K562 (cell line): Measurements from ENCODE around the gene CCDC32. TPM values are rescaled to one million over a fixed set of nuclear protein-coding genes. Genes with fewer than 3 reads are reported as not detected.

Experiments
- ATAC-seq: fragments of 200-7000 bp; cut with Tn5 transposase; 3 replicates; pipeline ENCODE4 v1.9.1; 2020; ENCODE audit warnings: moderate library complexity
- BruUV-seq: library from RNA; stranded (reverse); fragments of 400-500 nt; replicated peaks from 2 replicates; lab custom pipeline; 2021; lab: Mats Ljungman, UMichigan
- CTCF ChIA-PET: fragments of 300-600 bp; formaldehyde crosslinking; extraction: SDS; loops from one replicate; lab custom pipeline; 2021; ENCODE audit warnings: low intra/inter-chr PET ratio; lab: Yijun Ruan, JAX
- POLR2A ChIA-PET: fragments of 300-600, 350-650 bp; sonication (Branson Sonifier 250); formaldehyde crosslinking; extraction: SDS; loops from one replicate; lab custom pipeline; 2021; ENCODE audit warnings: antibody characterized with exemption, inconsistent platforms; lab: Yijun Ruan, JAX
- DNase-seq, 4 experiments: peaks; one replicate each; pipeline versions ENCODE4 v3.0.0 to v3.0.0-alpha.2; 2011 to 2018; ENCODE audit warnings: low spot score in 3 of 4, mixed read lengths in 3 of 4; ENCODE audit errors: extremely low read depth in 1 of 4
- FAIRE-seq: peaks from 2 replicates; lab custom pipeline; 2011; peaks lifted over from hg19 to GRCh38; lab: Jason Lieb, UNC
- H2AFZ ChIP-seq: 2 replicates; pipeline ENCODE4 v1.6.0; 2011; ENCODE audit warnings: low read depth, low read length, control low read depth, inconsistent platforms
- H3K27ac ChIP-seq: fragments of 200-600 bp; 3 replicates; pipeline ENCODE4 v1.8.0; 2011; ENCODE audit warnings: low read depth, mild to moderate bottlenecking, control low read depth, inconsistent platforms, low read length, moderate library complexity, mixed read lengths; ENCODE audit errors: extremely low read depth
- H3K27me3 ChIP-seq, 2 experiments: fragments of 300-600 bp in 1 of 2; 2 replicates in 1 of 2; 3 replicates in 1 of 2; pipeline versions ENCODE4 v1.6.0 to v1.8.0; 2011; ENCODE audit warnings: inconsistent platforms in 2 of 2, low read length in 2 of 2, mild to moderate bottlenecking in 1 of 2, mixed read lengths in 1 of 2, moderate library complexity in 1 of 2; ENCODE audit not compliant: control insufficient read depth in 2 of 2, insufficient read depth in 2 of 2
- H3K36me3 ChIP-seq: fragments of 300-600 bp; 3 replicates; pipeline ENCODE4 v1.8.0; 2011; ENCODE audit warnings: mild to moderate bottlenecking, low read length, inconsistent platforms; ENCODE audit not compliant: control insufficient read depth, insufficient read depth
- H3K4me1 ChIP-seq, 2 experiments: fragments of 200-600 bp in 1 of 2; replicated peaks in 1 of 2; 2 replicates in 1 of 2; 3 replicates in 1 of 2; pipeline versions ENCODE4 v1.5.1 to v1.8.0; 2011; ENCODE audit warnings: inconsistent platforms in 2 of 2, low read length in 2 of 2, mild to moderate bottlenecking in 1 of 2, mixed read lengths in 1 of 2, moderate library complexity in 1 of 2; ENCODE audit not compliant: control insufficient read depth in 2 of 2, insufficient read depth in 2 of 2
- H3K4me2 ChIP-seq: 2 replicates; pipeline ENCODE4 v1.6.1; 2011; ENCODE audit warnings: low read length, control low read depth, inconsistent platforms, mixed read lengths; ENCODE audit not compliant: insufficient read depth
- H3K4me3 ChIP-seq: fragments of 200-600 bp; sonication (generic), shearing (Covaris generic); 2 replicates; pipeline ENCODE4 v1.5.1; 2016; ENCODE audit warnings: control low read depth, inconsistent platforms
- H3K79me2 ChIP-seq: fragments of 200-600 bp; 3 replicates; pipeline ENCODE4 v1.8.0; 2011; ENCODE audit warnings: low read length, inconsistent platforms; ENCODE audit not compliant: control insufficient read depth, insufficient read depth
- H3K9ac ChIP-seq, 2 experiments: 2 replicates each; pipeline versions ENCODE4 v1.6.0 to v1.6.1; 2011; ENCODE audit warnings: low read depth in 2 of 2, low read length in 2 of 2, control low read depth in 1 of 2, inconsistent platforms in 1 of 2, mild to moderate bottlenecking in 1 of 2, mixed read lengths in 1 of 2; ENCODE audit not compliant: insufficient read depth in 1 of 2
- H3K9me1 ChIP-seq: one replicate; pipeline ENCODE4 v1.6.0; 2011; ENCODE audit warnings: inconsistent platforms, mild to moderate bottlenecking, low read length, moderate library complexity; ENCODE audit not compliant: control insufficient read depth, insufficient read depth
- H3K9me3 ChIP-seq: replicated peaks from 2 replicates; pipeline ENCODE4 v1.5.1; 2011; ENCODE audit warnings: low read depth, low read length, inconsistent platforms; ENCODE audit not compliant: control insufficient read depth, insufficient read depth
- H4K20me1 ChIP-seq: replicated peaks from 2 replicates; pipeline ENCODE4 v1.6.1; 2011; ENCODE audit warnings: low read length, inconsistent platforms, mixed read lengths; ENCODE audit not compliant: control insufficient read depth, insufficient read depth
- CTBP1 ChIP-seq: fragments of 450-650 bp; IDR thresholded peaks from 2 replicates; pipeline ENCODE4 v1.6.1; 2016; ENCODE audit warnings: borderline replicate concordance
- EWSR1 ChIP-seq: fragments of 450-650 bp; IDR thresholded peaks from 2 replicates; pipeline ENCODE4 v1.6.1; 2018; ENCODE audit warnings: borderline replicate concordance, mild to moderate bottlenecking, low read depth, moderate library complexity; ENCODE audit not compliant: partially characterized antibody
- FOXK2 ChIP-seq, 2 experiments: fragments of 450-650 bp; IDR thresholded peaks in 1 of 2; conservative IDR thresholded peaks in 1 of 2; 2 replicates each; pipeline ENCODE4 v1.6.1; 2016; ENCODE audit warnings: low read depth in 2 of 2, mild to moderate bottlenecking in 1 of 2
- GATAD2A ChIP-seq: fragments of 450-650 bp; IDR thresholded peaks from 2 replicates; pipeline ENCODE4 v1.6.1; 2017
- HDAC8 ChIP-seq: fragments of 450-650 bp; IDR thresholded peaks from 2 replicates; pipeline ENCODE4 v1.6.1; 2016; ENCODE audit warnings: mild to moderate bottlenecking, missing genetic modification characterization, moderate library complexity, missing compliant biosample characterization
- HNRNPK ChIP-seq: fragments of 200-400 bp; formaldehyde crosslinking; IDR thresholded peaks from one replicate; pipeline ENCODE4 v1.6.1; 2018; ENCODE audit warnings: mild to moderate bottlenecking, low read depth, low read length; ENCODE audit not compliant: poor library complexity, severe bottlenecking
- MCM7 ChIP-seq, 2 experiments: fragments of 450-650 bp; IDR thresholded peaks; 2 replicates each; pipeline ENCODE4 v1.6.1; 2016 to 2018
- MEF2D ChIP-seq: conservative IDR thresholded peaks from 2 replicates; pipeline ENCODE4 v1.6.1; 2016; ENCODE audit warnings: low read depth, missing genetic modification characterization, missing compliant biosample characterization
- PCBP1 ChIP-seq: fragments of 200-400 bp; formaldehyde crosslinking; IDR thresholded peaks from 2 replicates; pipeline ENCODE4 v1.6.1; 2018; ENCODE audit warnings: mild to moderate bottlenecking, low read depth, low read length; ENCODE audit not compliant: poor library complexity, severe bottlenecking
- POLR2A ChIP-seq: fragments of 450-650 bp; conservative IDR thresholded peaks from 2 replicates; pipeline ENCODE4 v1.6.1; 2016
- RBM22 ChIP-seq: fragments of 200-400 bp; formaldehyde crosslinking; IDR thresholded peaks from 2 replicates; pipeline ENCODE4 v1.6.1; 2018; ENCODE audit warnings: low read length, low read depth; ENCODE audit not compliant: poor library complexity, severe bottlenecking
- SMARCE1 ChIP-seq: fragments of 450-650 bp; IDR thresholded peaks from 2 replicates; pipeline ENCODE4 v1.7.1; 2016; ENCODE audit warnings: mild to moderate bottlenecking
- SP2 ChIP-seq: IDR thresholded peaks from 2 replicates; pipeline ENCODE4 v1.6.1; 2011; ENCODE audit warnings: mild to moderate bottlenecking, low read depth, low read length, moderate library complexity; ENCODE audit not compliant: poor library complexity, severe bottlenecking; ENCODE audit errors: extremely low read depth
- ZNF184 ChIP-seq: sonication (generic); formaldehyde crosslinking; IDR thresholded peaks from 2 replicates; pipeline ENCODE4 v1.5.0; 2020; ENCODE audit warnings: missing genetic modification reagents
- WGBS: fragments of 100-300 bp; shearing (Covaris generic); methylation state at CpG from one replicate; pipeline ENCODE4 v1.1.6; 2016; ENCODE audit warnings: low coverage, mixed read lengths; ENCODE audit not compliant: insufficient coverage; ENCODE audit errors: missing lambda C conversion rate; 5-methylcytosine and 5-hydroxymethylcytosine counted together
- in situ Hi-C: fragments of 300-500 bp; cut with MboI; formaldehyde crosslinking; loops from 4 replicates; pipeline ENCODE4 v1.15.0; 2018; ENCODE audit warnings: inconsistent platforms, mixed read lengths
- intact Hi-C: fragments of 100-400 bp; cut with micrococcal nuclease; formaldehyde crosslinking; loops from 2 replicates; pipeline ENCODE4 v1.14.2; 2022
- polyA plus RNA-seq, 8 experiments: library from polyadenylated mRNA; depleted of rRNA in 4 of 8; stranded (reverse) in 5 of 8; unstranded in 3 of 8; fragments of >200 nt; fragmentation: Nextera tagmentation in 2 of 8; fragmentation: Illumina TruSeq in 1 of 8; extraction: Ambion mirVana in 2 of 8; extraction: Trizol in 1 of 8; gene quantifications; 2 replicates each; pipeline versions ENCODE4 v1.2.1 to v1.2.3, GENCODE V29; 2011 to 2014; ENCODE audit warnings: inconsistent platforms in 1 of 8, missing spikeins in 1 of 8
- total RNA-seq, 7 experiments: library from RNA; depleted of rRNA in 6 of 7; stranded (reverse); fragments of >200 nt in 6 of 7; fragmentation: Illumina TruSeq in 2 of 7; extraction: Trizol in 2 of 7; gene quantifications; 2 replicates each; pipeline versions ENCODE4 v1.2.1 to v1.2.3, GENCODE V29; 2011 to 2021; ENCODE audit warnings: low replicate concordance in 1 of 7
- TF ChIP-seq, protein P1 (sequence below): fragments of 250-450 bp; sonication (Bioruptor Pico); IDR thresholded peaks from 2 replicates; pipeline ENCODE4 v1.4.0; 2020; ENCODE audit warnings: mild to moderate bottlenecking, moderate library complexity

Gene CCDC32
- total and polyA plus RNA-seq, 9 of the 15 experiments (the other 6 are each of a cell fraction or from before 2014, with no cell fraction given), result 22.2 to 94.8 (median 37.1) TPM

DNA sequence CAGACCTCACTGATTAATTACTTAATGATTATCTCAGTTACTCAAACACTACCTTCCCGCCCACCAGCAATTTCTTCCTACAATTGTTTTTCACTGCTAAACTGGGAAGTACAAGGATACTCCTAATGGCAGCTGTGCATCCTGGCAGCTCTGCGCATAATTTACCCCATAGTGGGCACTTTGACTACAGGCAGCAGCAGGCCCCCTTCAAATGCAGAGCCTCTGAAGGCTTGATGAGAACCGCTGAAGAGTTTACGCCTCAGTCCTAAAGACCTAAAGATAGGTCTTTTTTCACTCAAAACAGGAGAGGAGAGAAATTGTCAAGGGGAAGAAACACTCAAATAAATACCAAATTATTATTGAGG is 10.7 kb downstream of the CCDC32 start:
- Histone ChIP-seq H3K4me3 (no peak overlapping the region), H3K4me2 (no peak overlapping the region; the same call in 1 of the 2 replicates), H3K79me2 (peaks cover 13% of the 10 kb centered on the region; the same call in 2 of the 3 replicates), H3K27ac (no peak overlapping the region), H3K9me1 (no peaks in the 10 kb centered on the region), H4K20me1 (no peaks in the 10 kb centered on the region), H3K27me3 (no peaks in the 10 kb centered on the region), H3K36me3 (peaks cover 69% of the 10 kb centered on the region), H3K4me1 (peaks cover 20 to 38% of the 10 kb centered on the region in 2 experiments; a peak in 4 of 5 replicates), H2AFZ (no peak overlapping the region), H3K9me3 (no peaks in the 10 kb centered on the region), H3K9ac (peak overlapping the region in 1 of 2 experiments; percentile 21; a peak in 1 of 4 replicates)
- CTCF ChIA-PET, result no interaction called here
- BruUV-seq, result no TSS peak
- DNase-seq (no peak), FAIRE-seq (no peak), ATAC-seq (no peak)
- intact Hi-C loops, result no loop called here
- in situ Hi-C loops, result no loop called here
- 69% methylated on average over 4 of the region's 4 CpGs for WGBS
- POLR2A ChIA-PET, result interaction anchor here (0.7 to 1.1 kb wide), 2 partner anchors 11 to 107 kb away, joined by 3 to 8 read pairs; partner anchors contain the start of gene CCDC32
- no peak for TF ChIP-seq EWSR1
- no peak for TF ChIP-seq CTBP1
- TF ChIP-seq MEF2D (tag), result no peak
- TF ChIP-seq PCBP1, result no peak
- TF ChIP-seq HDAC8 (tag), result no peak
- TF ChIP-seq POLR2A, result no peak
- TF ChIP-seq SP2, result no peak
- no peak for TF ChIP-seq GATAD2A
- no peak for TF ChIP-seq ZNF184 (CRISPR knock-in tag)
- TF ChIP-seq HNRNPK, result no peak
- no peak for TF ChIP-seq RBM22
- TF ChIP-seq SMARCE1, result no peak
- TF ChIP-seq FOXK2 (conservative IDR thresholded peaks at IDR 0.05 in 1 of 2, IDR thresholded peaks at IDR 0.05 in 1 of 2; ENCODE audit: low read depth in 2 of 2), result no peak
- TF ChIP-seq, protein P1, sequence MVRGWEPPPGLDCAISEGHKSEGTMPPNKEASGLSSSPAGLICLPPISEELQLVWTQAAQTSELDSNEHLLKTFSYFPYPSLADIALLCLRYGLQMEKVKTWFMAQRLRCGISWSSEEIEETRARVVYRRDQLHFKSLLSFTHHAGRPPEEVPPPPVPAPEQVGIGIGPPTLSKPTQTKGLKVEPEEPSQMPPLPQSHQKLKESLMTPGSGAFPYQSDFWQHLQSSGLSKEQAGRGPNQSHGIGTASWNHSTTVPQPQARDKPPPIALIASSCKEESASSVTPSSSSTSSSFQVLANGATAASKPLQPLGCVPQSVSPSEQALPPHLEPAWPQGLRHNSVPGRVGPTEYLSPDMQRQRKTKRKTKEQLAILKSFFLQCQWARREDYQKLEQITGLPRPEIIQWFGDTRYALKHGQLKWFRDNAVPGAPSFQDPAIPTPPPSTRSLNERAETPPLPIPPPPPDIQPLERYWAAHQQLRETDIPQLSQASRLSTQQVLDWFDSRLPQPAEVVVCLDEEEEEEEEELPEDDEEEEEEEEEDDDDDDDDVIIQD (CRISPR knock-in tag), result no peak
- TF ChIP-seq MCM7 (IDR thresholded peaks at IDR 0.05), result no peak
